HepG2 (cell line): ENCODE data around the gene TTLL6.

Source experiments
- CREB1 ChIP-seq, 2 experiments: fragments of 450-650 bp in 1 of 2; IDR thresholded peaks; 2 replicates each; pipeline ENCODE4 v1.6.1; 2016 to 2017; ENCODE audit warnings: control low read depth in 1 of 2, mild to moderate bottlenecking in 1 of 2, missing compliant biosample characterization in 1 of 2, missing genetic modification characterization in 1 of 2
- HCFC1 ChIP-seq: fragments of 150-350 bp; IDR thresholded peaks from 2 replicates; pipeline ENCODE4 v1.6.1; 2014; ENCODE audit warnings: low read depth, low read length
- HNRNPH1 ChIP-seq: fragments of 200-400 bp; formaldehyde crosslinking; optimal IDR thresholded peaks from 2 replicates; pipeline ENCODE3; 2017; ENCODE audit warnings: mild to moderate bottlenecking, low read depth, low read length
- KAT8 ChIP-seq: IDR thresholded peaks from 2 replicates; pipeline ENCODE4 v1.6.1; 2016; ENCODE audit warnings: missing genetic modification reagents, missing compliant biosample characterization
- NR2F2 ChIP-seq: IDR thresholded peaks from 2 replicates; pipeline ENCODE4 v1.6.1; 2012; ENCODE audit warnings: low read depth, inconsistent platforms, borderline replicate concordance
- POLR2A ChIP-seq, 2 experiments: IDR thresholded peaks; 2 replicates each; pipeline ENCODE4 v1.6.1; 2011; ENCODE audit warnings: low read depth in 2 of 2, low read length in 2 of 2, mild to moderate bottlenecking in 1 of 2, moderate library complexity in 1 of 2; ENCODE audit not compliant: insufficient read depth in 1 of 2
- RNF2 ChIP-seq: fragments of 450-650 bp; conservative IDR thresholded peaks from 2 replicates; pipeline ENCODE4 v1.6.1; 2016; ENCODE audit warnings: low read depth
- SP1 ChIP-seq, 2 experiments: fragments of 450-650 bp in 1 of 2; sonication (generic) in 1 of 2; formaldehyde crosslinking in 1 of 2; IDR thresholded peaks; 2 replicates each; pipeline versions ENCODE4 v1.4.0 to v1.6.1; 2016 to 2020; ENCODE audit warnings: missing genetic modification reagents in 1 of 2
- ZNF207 ChIP-seq: fragments of 450-650 bp; IDR thresholded peaks from 2 replicates; pipeline ENCODE4 v1.6.1; 2016; ENCODE audit warnings: antibody characterized with exemption, borderline replicate concordance
- ZNF232 ChIP-seq: sonication (generic); formaldehyde crosslinking; IDR thresholded peaks from 2 replicates; pipeline ENCODE4 v1.4.0; 2020; ENCODE audit warnings: missing genetic modification reagents, borderline replicate concordance
- ZNF292 ChIP-seq: sonication (generic); formaldehyde crosslinking; IDR thresholded peaks from 2 replicates; pipeline ENCODE4 v1.8.1; 2022; ENCODE audit warnings: mild to moderate bottlenecking, low read depth, missing genetic modification reagents, borderline replicate concordance
- ZNF335 ChIP-seq: sonication (generic); formaldehyde crosslinking; IDR thresholded peaks from 2 replicates; pipeline ENCODE4 v1.4.0; 2020; ENCODE audit warnings: missing genetic modification reagents
- ZNF749 ChIP-seq: sonication (generic); formaldehyde crosslinking; IDR thresholded peaks from 2 replicates; pipeline ENCODE4 v1.8.0; 2022; ENCODE audit warnings: mild to moderate bottlenecking, missing genetic modification reagents, moderate library complexity, borderline replicate concordance
- TF ChIP-seq, protein P1 (sequence below): sonication (generic); formaldehyde crosslinking; IDR thresholded peaks from 2 replicates; pipeline ENCODE4 v1.5.0; 2020; ENCODE audit warnings: mild to moderate bottlenecking, missing genetic modification reagents, moderate library complexity

DNA sequence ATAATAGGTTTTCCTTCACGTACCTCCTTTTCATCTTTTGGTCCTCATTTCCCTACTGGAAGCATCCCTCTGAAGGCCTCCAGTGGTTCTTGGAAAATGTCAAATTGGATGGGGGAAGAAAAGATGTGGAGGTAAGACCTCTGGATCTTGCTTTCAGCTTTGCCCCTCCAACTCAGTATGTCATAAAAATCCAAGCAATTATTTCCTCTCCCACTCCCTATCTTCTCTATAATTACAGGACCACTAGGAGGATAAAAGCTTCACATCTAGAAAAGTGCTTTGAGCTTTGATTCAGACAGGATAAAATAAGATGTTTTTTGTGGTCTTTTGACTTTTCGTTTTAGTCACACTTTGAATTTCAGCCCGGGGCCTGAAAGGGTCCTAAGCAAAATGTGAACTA, 1.7 kb downstream of the TTLL6 start:
- TF ChIP-seq RNF2 (no peak), ZNF749 (CRISPR knock-in tag) (no peak), KAT8 (no peak), CREB1 (IDR thresholded peaks at IDR 0.05) (no peak), CREB1 (CRISPR knock-in tag; IDR thresholded peaks at IDR 0.05) (no peak), ZNF292 (CRISPR knock-in tag) (no peak), HCFC1 (no peak), SP1 (IDR thresholded peaks at IDR 0.05) (no peak), SP1 (CRISPR knock-in tag; IDR thresholded peaks at IDR 0.05) (no peak), ZNF335 (CRISPR knock-in tag) (no peak), HNRNPH1 (no peak), POLR2A (IDR thresholded peaks at IDR 0.05; ENCODE audit: insufficient read depth in 1 of 2, low read depth in 2 of 2, low read length in 2 of 2) (no peak), NR2F2 (no peak), ZNF207 (no peak), ZNF232 (no peak)
- TF ChIP-seq, protein P1, sequence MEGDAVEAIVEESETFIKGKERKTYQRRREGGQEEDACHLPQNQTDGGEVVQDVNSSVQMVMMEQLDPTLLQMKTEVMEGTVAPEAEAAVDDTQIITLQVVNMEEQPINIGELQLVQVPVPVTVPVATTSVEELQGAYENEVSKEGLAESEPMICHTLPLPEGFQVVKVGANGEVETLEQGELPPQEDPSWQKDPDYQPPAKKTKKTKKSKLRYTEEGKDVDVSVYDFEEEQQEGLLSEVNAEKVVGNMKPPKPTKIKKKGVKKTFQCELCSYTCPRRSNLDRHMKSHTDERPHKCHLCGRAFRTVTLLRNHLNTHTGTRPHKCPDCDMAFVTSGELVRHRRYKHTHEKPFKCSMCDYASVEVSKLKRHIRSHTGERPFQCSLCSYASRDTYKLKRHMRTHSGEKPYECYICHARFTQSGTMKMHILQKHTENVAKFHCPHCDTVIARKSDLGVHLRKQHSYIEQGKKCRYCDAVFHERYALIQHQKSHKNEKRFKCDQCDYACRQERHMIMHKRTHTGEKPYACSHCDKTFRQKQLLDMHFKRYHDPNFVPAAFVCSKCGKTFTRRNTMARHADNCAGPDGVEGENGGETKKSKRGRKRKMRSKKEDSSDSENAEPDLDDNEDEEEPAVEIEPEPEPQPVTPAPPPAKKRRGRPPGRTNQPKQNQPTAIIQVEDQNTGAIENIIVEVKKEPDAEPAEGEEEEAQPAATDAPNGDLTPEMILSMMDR (CRISPR knock-in tag), result no peak
